Fibroblast of lung (primary cell): ENCODE results near the gene PTPN5.

Source experiments
- CTCF ChIP-seq, 2 donors: IDR thresholded peaks in 1 of 2; conservative IDR thresholded peaks in 1 of 2; 1 replicate in 1 of 2; 2 replicates in 1 of 2; pipeline ENCODE4 v1.5.1; 2011 to 2012; ENCODE audit warnings: low read length in 2 of 2, control low read depth in 1 of 2, inconsistent platforms in 1 of 2, low read depth in 1 of 2, mild to moderate bottlenecking in 1 of 2
- EZH2 ChIP-seq: IDR thresholded peaks from 2 replicates; pipeline ENCODE4 v1.5.1; 2012; ENCODE audit warnings: low read length, control low read depth, mild to moderate bottlenecking; ENCODE audit errors: missing control alignments

DNA sequence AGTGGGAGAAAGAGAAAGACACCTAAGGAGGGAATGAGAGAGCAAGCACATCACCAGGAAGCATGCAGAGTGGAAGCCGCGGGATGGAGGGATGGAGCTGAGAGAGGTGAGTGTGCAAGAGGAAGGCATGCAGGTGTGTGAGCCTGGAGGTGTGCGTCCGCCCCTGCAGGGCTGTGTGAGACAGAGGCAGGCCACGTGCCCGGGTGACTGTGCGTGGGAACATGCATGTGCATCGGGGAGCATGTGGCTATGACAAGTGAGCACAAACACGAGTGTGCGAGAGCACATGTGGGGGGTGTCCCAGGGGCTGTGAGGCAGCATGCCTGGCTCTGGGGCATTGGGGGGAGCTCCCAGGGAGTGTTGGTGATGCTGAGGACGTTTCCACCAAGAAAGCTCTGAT lies 29.9 kb downstream of the PTPN5 start:
- TF ChIP-seq EZH2 (no peak), CTCF (conservative IDR thresholded peaks at IDR 0.05 in 1 of 2, IDR thresholded peaks at IDR 0.05 in 1 of 2; ENCODE audit: low read depth in 1 of 2, low read length in 2 of 2) (no peak)
